ENCODE results near the gene VAV2.

Gene VAV2

GRCh38 chr9:133952598-133953550 lies 39.2 kb downstream of the VAV2 start:
- no peak for DNase-seq (ENCODE audit: low read depth in 2 of 2)

- no peak for DNase-seq (ENCODE audit: low read depth in 2 of 2)
Measured at GRCh38 chr9:133951265-133951664, 40.9 kb downstream of the VAV2 start.

GRCh38 chr9:133950629-133951111 lies 41.5 kb downstream of the VAV2 start:
- no peak for DNase-seq (ENCODE audit: low read depth in 2 of 2)

- no peak for DNase-seq (ENCODE audit: low read depth in 2 of 2)
Measured at GRCh38 chr9:133950192-133950591, 41.9 kb downstream of the VAV2 start.

- DNase-seq (ENCODE audit: low read depth in 2 of 2), result no peak
Measured at GRCh38 chr9:133949486-133950061, 42.5 kb downstream of the VAV2 start.

GRCh38 chr9:133948561-133949485 lies 43.3 kb downstream of the VAV2 start:
- DNase-seq (ENCODE audit: low read depth in 2 of 2), result no peak

- no peak for DNase-seq (ENCODE audit: low read depth in 2 of 2)
Measured at GRCh38 chr9:133948131-133948530, 44.0 kb downstream of the VAV2 start.

- no peak for DNase-seq (ENCODE audit: low read depth in 2 of 2)
Measured at GRCh38 chr9:133946840-133947486, 45.2 kb downstream of the VAV2 start.

- DNase-seq (ENCODE audit: low read depth in 2 of 2), result no peak
Measured at GRCh38 chr9:133945977-133946753, 46.0 kb downstream of the VAV2 start.

GRCh38 chr9:133945314-133945975 lies 46.7 kb downstream of the VAV2 start:
- no peak for DNase-seq (ENCODE audit: low read depth in 2 of 2)

GRCh38 chr9:133944746-133945135 lies 47.4 kb downstream of the VAV2 start:
- no peak for DNase-seq (ENCODE audit: low read depth in 2 of 2)

- DNase-seq (ENCODE audit: low read depth in 2 of 2), result no peak
Measured at GRCh38 chr9:133943781-133944745, 48.1 kb downstream of the VAV2 start.

GRCh38 chr9:133943036-133943780 lies 48.9 kb downstream of the VAV2 start:
- DNase-seq (ENCODE audit: low read depth in 2 of 2), result no peak

GRCh38 chr9:133942206-133942975 lies 49.7 kb downstream of the VAV2 start:
- DNase-seq (ENCODE audit: low read depth in 2 of 2), result no peak

- DNase-seq (ENCODE audit: low read depth in 2 of 2), result no peak
Measured at GRCh38 chr9:133939845-133940244, 52.3 kb downstream of the VAV2 start.

GRCh38 chr9:133939171-133939785 lies 52.8 kb downstream of the VAV2 start:
- no peak for DNase-seq (ENCODE audit: low read depth in 2 of 2)

- DNase-seq (ENCODE audit: low read depth in 2 of 2), result no peak
Measured at GRCh38 chr9:133938753-133939152, 53.4 kb downstream of the VAV2 start.

All from stimulated activated CD8-positive, alpha-beta memory T cell treated with anti-CD3 and anti-CD28 coated beads, Interleukin-2, amount 100 ng/mL, for 1 hour (primary cell).